Lung (tissue), 12 donors: Measurements from ENCODE around the gene ADAM12. TPM values are rescaled to one million over a fixed set of nuclear protein-coding genes. Genes with fewer than 3 reads are reported as not detected.

ENCODE experiments used
- ATAC-seq: fragments of 200-7000 bp; cut with Tn5 transposase; one replicate; pipeline ENCODE4 v1.9.1; 2020; ENCODE audit warnings: moderate number of reproducible peaks; ENCODE audit not compliant: insufficient read depth, low FRiP score
- DNase-seq, 3 donors: peaks; one replicate each; pipeline ENCODE4 v3.0.0-alpha.2; 2013 to 2017
- H3K27ac ChIP-seq, 2 donors: one replicate each; pipeline ENCODE4 v1.5.1; 2013; ENCODE audit warnings: mild to moderate bottlenecking in 2 of 2, moderate library complexity in 2 of 2, control low read depth in 1 of 2, inconsistent platforms in 1 of 2, low read depth in 1 of 2, low read length in 1 of 2
- H3K27me3 ChIP-seq, 3 donors: one replicate each; pipeline ENCODE4 v1.5.1; 2013; ENCODE audit warnings: low read length in 2 of 3; ENCODE audit not compliant: control insufficient read depth in 3 of 3, insufficient read depth in 3 of 3
- H3K36me3 ChIP-seq, 4 donors: one replicate each; pipeline ENCODE4 v1.5.1; 2013; ENCODE audit warnings: low read length in 4 of 4, mild to moderate bottlenecking in 1 of 4, moderate library complexity in 1 of 4; ENCODE audit not compliant: control insufficient read depth in 4 of 4, insufficient read depth in 4 of 4
- H3K4me1 ChIP-seq, 5 donors: one replicate each; pipeline ENCODE4 v1.5.1; 2013; ENCODE audit warnings: low read length in 5 of 5, mild to moderate bottlenecking in 2 of 5, moderate library complexity in 1 of 5; ENCODE audit not compliant: control insufficient read depth in 5 of 5, insufficient read depth in 5 of 5
- H3K4me3 ChIP-seq: one replicate; pipeline ENCODE4 v1.5.1; 2013; ENCODE audit warnings: mild to moderate bottlenecking, control low read depth, moderate library complexity
- H3K9ac ChIP-seq, 2 donors: one replicate each; pipeline ENCODE4 v1.5.1; 2013; ENCODE audit warnings: low read length in 2 of 2, control low read depth in 1 of 2; ENCODE audit not compliant: insufficient read depth in 1 of 2
- H3K9me3 ChIP-seq, 4 donors: one replicate each; pipeline ENCODE4 v1.5.1; 2013; ENCODE audit warnings: low read length in 3 of 4, mild to moderate bottlenecking in 1 of 4, moderate library complexity in 1 of 4; ENCODE audit not compliant: control insufficient read depth in 4 of 4, insufficient read depth in 3 of 4
- WGBS, 2 donors: extraction: QIAGEN DNeasy Blood & Tissue Kit; methylation state at CpG; one replicate each; pipeline ENCODE4 v1.1.7; 2013; 5-methylcytosine and 5-hydroxymethylcytosine counted together
- polyA plus RNA-seq, 2 donors: library from polyadenylated mRNA; stranded (reverse); fragments of 200-250 nt; gene quantifications; one replicate each; pipeline ENCODE4 v1.2.1, GENCODE V29; 2013
- total RNA-seq, 2 donors: library from RNA; depleted of rRNA in 1 of 2; stranded (reverse); fragments of >200 nt in 1 of 2; gene quantifications; one replicate each; pipeline ENCODE4 v1.2.1, GENCODE V29; 2014 to 2021
- TF ChIP-seq, protein P1 (sequence below): IDR thresholded peaks from 2 replicates; pipeline ENCODE4 v1.5.1; 2012; ENCODE audit warnings: mild to moderate bottlenecking; ENCODE audit errors: control extremely low read depth, extremely low read depth
- donor health status: control.
- donor health status: control.
- donor health status: Bipolar disorder and iron deficiency.
- donor health status: healthy.
- donor health status: DM: yes; HTN: yes; CAD: no.

The ADAM12 gene
- total and polyA plus RNA-seq, 4 donors = 0.16 to 5.8 (median 0.85) TPM

DNA sequence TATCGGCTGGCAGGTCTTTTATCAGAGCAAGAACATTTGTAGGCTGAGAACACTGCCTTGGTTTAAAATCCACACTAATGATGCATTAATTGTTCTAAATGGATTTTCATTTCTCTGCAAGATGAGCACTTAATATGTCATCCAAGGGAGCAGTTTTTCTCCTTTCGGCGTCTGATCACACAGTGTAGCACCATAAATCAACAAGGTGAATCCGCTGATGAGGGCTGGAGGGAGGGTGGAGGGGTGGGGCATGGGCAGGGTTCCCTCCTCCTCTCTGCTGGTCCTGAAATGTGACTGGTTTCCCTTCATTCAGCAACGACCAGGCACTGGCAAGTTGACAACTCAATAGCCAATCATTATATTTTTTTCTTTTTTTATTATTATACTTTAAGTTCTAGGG lies 45.6 kb downstream of the ADAM12 start:
- Histone ChIP-seq H3K4me3 (no peak overlapping the region), H3K9ac (no peak overlapping the region), H3K27me3 (no peaks in the 10 kb centered on the region), H3K4me1 (no peaks in the 10 kb centered on the region), H3K36me3 (no peaks in the 10 kb centered on the region), H3K9me3 (peaks cover 0 to under 1% (median 0%) of the 10 kb centered on the region in 4 donors), H3K27ac (no peak overlapping the region)
- no peak for ATAC-seq
- TF ChIP-seq, protein P1, sequence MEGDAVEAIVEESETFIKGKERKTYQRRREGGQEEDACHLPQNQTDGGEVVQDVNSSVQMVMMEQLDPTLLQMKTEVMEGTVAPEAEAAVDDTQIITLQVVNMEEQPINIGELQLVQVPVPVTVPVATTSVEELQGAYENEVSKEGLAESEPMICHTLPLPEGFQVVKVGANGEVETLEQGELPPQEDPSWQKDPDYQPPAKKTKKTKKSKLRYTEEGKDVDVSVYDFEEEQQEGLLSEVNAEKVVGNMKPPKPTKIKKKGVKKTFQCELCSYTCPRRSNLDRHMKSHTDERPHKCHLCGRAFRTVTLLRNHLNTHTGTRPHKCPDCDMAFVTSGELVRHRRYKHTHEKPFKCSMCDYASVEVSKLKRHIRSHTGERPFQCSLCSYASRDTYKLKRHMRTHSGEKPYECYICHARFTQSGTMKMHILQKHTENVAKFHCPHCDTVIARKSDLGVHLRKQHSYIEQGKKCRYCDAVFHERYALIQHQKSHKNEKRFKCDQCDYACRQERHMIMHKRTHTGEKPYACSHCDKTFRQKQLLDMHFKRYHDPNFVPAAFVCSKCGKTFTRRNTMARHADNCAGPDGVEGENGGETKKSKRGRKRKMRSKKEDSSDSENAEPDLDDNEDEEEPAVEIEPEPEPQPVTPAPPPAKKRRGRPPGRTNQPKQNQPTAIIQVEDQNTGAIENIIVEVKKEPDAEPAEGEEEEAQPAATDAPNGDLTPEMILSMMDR = no peak
- no peak for DNase-seq
- WGBS, 2 donors = 78 to 79% methylated on average over 5 of the region's 5 CpGs

DNA sequence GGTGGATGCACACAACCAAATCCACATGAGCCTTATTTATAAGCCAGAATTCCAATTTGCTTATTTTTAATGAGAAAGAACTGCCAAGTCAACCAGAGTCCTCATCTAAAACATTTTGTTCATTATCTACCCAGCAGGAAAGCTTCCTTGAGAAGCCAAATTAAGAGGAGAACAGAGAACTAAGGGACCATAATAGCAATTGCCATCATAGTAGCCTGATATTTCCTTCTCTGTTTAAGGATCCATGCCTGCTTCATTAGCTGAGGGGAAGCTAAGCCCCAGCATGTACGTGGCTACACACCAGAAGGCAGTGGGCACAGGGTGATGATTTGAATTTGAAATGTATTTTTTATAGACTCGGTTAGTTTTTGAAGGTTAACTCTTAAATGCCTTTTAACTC lies 46.8 kb downstream of the ADAM12 start:
- no peaks in the 10 kb centered on the region for H3K36me3 ChIP-seq
- TF ChIP-seq, protein P1 = no peak
- 69 to 70% methylated on average over 2 of the region's 2 CpGs for WGBS, 2 donors
- H3K27me3 ChIP-seq = no peaks in the 10 kb centered on the region
- no peak overlapping the region for H3K4me3 ChIP-seq
- ATAC-seq = no peak
- no peak overlapping the region for H3K9ac ChIP-seq
- H3K9me3 ChIP-seq = no peaks in the 10 kb centered on the region
- no peaks in the 10 kb centered on the region for H3K4me1 ChIP-seq
- H3K27ac ChIP-seq = no peak overlapping the region
- no peak for DNase-seq

DNA sequence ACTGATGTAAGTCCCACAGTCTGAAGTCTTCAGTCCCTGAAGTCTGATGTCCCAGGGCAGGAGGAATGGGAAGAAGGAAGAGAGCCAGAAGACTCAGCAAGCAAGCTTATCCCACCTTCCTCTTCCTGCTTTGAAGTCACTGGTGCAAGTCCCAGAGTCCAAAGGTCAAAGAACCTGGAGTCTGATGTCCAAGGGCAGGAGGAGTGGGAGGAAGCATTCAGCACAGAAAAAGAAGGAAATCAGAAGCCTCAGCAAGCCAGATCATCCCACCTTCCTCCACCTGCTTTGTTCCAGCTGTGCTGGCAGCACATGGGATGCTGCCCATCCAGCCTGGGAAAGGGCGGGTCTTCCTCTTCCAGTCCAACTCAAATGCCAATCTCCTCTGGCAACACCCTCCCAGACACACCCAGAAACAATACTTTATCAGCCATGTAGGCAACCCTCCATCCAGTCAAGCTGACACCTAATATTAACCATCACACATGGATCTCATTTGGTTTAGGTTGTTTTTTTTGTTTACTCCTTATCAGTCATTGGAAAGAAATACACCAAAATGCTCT lies 50.9 kb downstream of the ADAM12 start:
- no peaks in the 10 kb centered on the region for H3K27me3 ChIP-seq
- H3K4me3 ChIP-seq = no peak overlapping the region
- peaks cover 0 to 5% (median 0%) of the 10 kb centered on the region in 5 donors for H3K4me1 ChIP-seq
- ATAC-seq (no peak), DNase-seq (no peak)
- no peaks in the 10 kb centered on the region for H3K9me3 ChIP-seq
- H3K36me3 ChIP-seq = no peaks in the 10 kb centered on the region
- H3K9ac ChIP-seq = no peak overlapping the region
- TF ChIP-seq, protein P1 = no peak
- H3K27ac ChIP-seq = no peak overlapping the region
- WGBS, 2 donors = 91 to 100% methylated on average over 1 of the region's 1 CpG

DNA sequence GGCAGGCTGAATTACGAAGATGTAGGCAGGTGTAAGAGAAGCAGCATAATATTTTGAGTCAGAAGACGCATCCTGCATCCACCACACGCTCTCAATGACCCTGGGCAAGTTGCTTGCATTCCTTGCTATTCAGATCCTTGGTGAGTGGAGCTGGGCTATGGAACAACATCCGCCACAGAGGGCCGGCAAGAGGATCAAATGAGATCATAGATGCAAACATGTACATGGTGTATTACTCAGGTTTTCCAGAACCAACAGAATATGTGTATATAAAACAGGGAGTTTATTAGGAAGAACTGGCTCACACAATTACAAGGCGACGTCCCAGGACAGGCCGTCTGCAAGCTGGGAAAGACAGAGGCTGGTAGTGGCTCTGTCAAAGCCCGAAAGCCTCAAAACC lies 51.5 kb downstream of the ADAM12 start:
- TF ChIP-seq, protein P1 = no peak
- Histone ChIP-seq H3K27ac (no peak overlapping the region), H3K9ac (no peak overlapping the region), H3K9me3 (no peaks in the 10 kb centered on the region), H3K4me1 (peaks cover 0 to 5% (median 0%) of the 10 kb centered on the region in 5 donors), H3K27me3 (no peaks in the 10 kb centered on the region), H3K4me3 (no peak overlapping the region), H3K36me3 (no peaks in the 10 kb centered on the region)
- WGBS, 2 donors = 82 to 89% methylated on average over 9 of the region's 9 CpGs
- ATAC-seq (no peak), DNase-seq (no peak)
